MV-4-11 (cell line): ENCODE measurements around the gene CD37.

Experiments used
- DNase-seq: peaks from one replicate; lab custom pipeline; 2025; lab: John Stamatoyannopoulos, UW

CD37 gene

GRCh38 chr19:49382639-49383038, 47.4 kb downstream of the CD37 start:
- DNase-seq, result no peak

- no peak for DNase-seq
Observed at GRCh38 chr19:49383599-49383998, 48.4 kb downstream of the CD37 start.

- DNase-seq, result peak; percentile 99
Observed at GRCh38 chr19:49387936-49388372, 52.7 kb downstream of the CD37 start, which contains the start of gene KASH5. KASH5 (plus strand) TSS chr19:49388249; CDS start chr19:49390884, 2,635 bp downstream.

- no peak for DNase-seq
Observed at GRCh38 chr19:49389406-49389805, 54.2 kb downstream of the CD37 start.
